Hindlimb muscle (tissue), 1 donor: ENCODE data around the gene IGSF10. TPM values are rescaled to one million over a fixed set of nuclear protein-coding genes. Genes with fewer than 3 reads are reported as not detected.

ENCODE experiments used
- DNase-seq: peaks from one replicate; pipeline ENCODE4 v3.0.0-alpha.2; 2013
- polyA plus RNA-seq: library from polyadenylated mRNA; unstranded; fragments of 120-200 nt; gene quantifications from one replicate; pipeline ENCODE4 v1.2.1, GENCODE V29; 2013; ENCODE audit not compliant: insufficient read length

IGSF10 gene
- polyA plus RNA-seq, 1 donor = 2.8 TPM

DNA sequence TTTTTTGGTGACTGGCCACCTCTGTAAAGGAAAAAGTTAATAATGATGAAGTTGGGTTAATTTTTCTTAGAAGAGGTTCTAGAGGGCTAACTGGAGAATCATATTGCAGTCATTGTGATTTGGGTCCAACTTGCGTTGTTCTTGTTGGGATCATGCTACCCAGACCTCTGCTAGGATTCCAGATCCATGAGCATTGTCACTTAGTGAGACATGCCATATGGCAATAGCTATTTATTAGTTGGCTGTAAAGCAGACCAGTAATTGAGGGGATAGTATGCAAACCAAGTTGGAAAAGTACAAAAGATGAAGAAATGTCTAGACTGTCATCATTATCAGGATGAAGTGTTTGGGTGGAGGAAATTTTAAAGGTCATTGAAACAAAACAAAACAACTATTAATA, 45.6 kb downstream of the IGSF10 start:
- DNase-seq = no peak

DNA sequence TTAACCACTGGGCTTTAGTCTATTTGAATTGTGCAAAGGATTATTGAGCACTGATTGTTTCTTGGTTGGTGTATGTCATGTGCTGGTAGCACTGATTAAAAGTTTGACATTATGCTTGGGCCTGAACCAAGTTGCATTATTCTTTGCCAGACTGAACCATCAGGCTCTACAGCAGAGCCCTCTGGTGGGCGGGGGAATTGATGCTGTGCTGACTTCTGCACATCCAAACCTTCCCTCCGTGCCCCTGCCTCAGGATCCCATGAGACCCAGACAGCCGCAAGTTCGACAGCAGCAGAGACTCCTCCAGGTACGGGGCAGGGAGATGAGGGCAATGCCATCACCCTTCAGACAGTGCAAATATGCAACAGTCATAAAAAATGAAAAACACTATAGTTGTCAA, 47.9 kb downstream of the IGSF10 start:
- no peak for DNase-seq

Other genes starting within 250 kb of the IGSF10 start
- 1.5 TPM for gene P2RY14, start 182.5 kb downstream of the IGSF10 start, polyA plus RNA-seq
- gene GPR87, start 144.2 kb downstream of the IGSF10 start, polyA plus RNA-seq = not detected
- gene P2RY13, start 131.5 kb downstream of the IGSF10 start, polyA plus RNA-seq = 1.4 TPM
- gene P2RY12, start 76.3 kb downstream of the IGSF10 start, polyA plus RNA-seq = 0.99 TPM